ENCODE results near the gene SLC49A3. TPM values are rescaled to one million over a fixed set of nuclear protein-coding genes. Genes with fewer than 3 reads are reported as not detected.
A peak's percentile ranks its signal among the peaks of the same experiment; 100 is the strongest.

Gene SLC49A3
- total RNA-seq, 1 donor from 2014 or later, result 0.53 TPM

DNA sequence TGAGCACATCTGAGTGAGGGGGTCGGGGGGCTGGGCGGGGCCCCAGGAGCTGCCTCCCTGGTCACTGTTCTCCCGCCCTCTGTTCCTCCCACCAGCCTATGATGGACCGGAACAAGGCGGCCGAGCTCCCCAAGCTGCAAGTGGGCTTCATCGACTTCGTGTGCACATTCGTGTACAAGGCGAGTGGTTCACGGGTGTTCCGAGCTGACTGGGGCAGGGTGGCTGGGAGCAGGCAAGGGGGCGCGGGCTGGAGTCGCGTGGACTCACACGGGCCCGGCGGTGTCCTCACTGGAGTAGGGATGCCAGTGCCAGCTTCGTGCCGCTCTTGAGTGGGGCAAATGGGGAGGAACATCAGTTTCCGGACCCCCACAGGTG is 22.5 kb downstream of the SLC49A3 start:
- no peak for FAIRE-seq
- DNase-seq (ENCODE audit: low read depth), result no peak
- TF ChIP-seq, protein P1, sequence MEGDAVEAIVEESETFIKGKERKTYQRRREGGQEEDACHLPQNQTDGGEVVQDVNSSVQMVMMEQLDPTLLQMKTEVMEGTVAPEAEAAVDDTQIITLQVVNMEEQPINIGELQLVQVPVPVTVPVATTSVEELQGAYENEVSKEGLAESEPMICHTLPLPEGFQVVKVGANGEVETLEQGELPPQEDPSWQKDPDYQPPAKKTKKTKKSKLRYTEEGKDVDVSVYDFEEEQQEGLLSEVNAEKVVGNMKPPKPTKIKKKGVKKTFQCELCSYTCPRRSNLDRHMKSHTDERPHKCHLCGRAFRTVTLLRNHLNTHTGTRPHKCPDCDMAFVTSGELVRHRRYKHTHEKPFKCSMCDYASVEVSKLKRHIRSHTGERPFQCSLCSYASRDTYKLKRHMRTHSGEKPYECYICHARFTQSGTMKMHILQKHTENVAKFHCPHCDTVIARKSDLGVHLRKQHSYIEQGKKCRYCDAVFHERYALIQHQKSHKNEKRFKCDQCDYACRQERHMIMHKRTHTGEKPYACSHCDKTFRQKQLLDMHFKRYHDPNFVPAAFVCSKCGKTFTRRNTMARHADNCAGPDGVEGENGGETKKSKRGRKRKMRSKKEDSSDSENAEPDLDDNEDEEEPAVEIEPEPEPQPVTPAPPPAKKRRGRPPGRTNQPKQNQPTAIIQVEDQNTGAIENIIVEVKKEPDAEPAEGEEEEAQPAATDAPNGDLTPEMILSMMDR (IDR thresholded peaks at IDR 0.05; ENCODE audit: insufficient read depth, low read length, severe bottlenecking), result no peak
- Histone ChIP-seq H3K36me3 (ENCODE audit: control insufficient read depth, insufficient read depth, low read length) (peaks cover 4% of the 10 kb centered on the region), H3K27me3 (ENCODE audit: control insufficient read depth, insufficient read depth, low read length) (peaks cover 3% of the 10 kb centered on the region), H3K4me3 (ENCODE audit: low read depth, low read length) (no peak overlapping the region)

DNA sequence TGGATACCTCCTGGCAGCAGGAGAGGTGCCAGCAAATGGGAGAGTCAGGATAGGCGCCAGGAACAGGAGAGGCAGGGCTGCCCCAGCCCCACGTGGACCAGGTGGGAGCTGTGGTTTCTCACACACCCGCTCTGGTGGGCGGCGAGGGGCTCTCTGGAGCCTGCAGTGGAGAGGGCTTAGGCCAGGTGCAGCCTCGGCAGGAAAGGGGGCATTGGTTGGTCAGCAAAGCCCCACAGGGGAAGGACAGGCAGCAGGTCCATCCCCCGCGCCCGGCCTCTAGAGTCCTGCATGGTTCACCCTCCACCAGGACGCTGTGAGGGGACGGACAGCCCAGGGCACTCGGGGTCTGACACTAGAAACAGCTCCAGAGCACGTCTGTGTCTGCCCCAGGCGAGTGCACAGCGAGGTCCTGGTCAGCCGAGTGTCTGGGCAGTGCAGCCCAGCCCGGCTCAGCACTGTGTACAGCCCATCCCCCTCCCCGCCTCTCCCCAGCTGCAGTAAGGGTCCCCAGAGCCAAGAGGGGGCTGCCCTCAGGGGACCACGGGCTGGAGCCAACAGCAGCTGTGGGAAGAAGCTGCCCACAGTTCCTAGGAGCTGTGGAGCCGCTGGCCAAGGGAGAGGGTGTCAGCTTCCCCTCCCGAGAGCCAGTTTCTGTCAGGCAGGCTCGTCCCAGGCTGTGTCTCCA is 23.1 kb downstream of the SLC49A3 start:
- Histone ChIP-seq H3K27me3 (ENCODE audit: control insufficient read depth, insufficient read depth, low read length) (peaks cover 3% of the 10 kb centered on the region), H3K36me3 (ENCODE audit: control insufficient read depth, insufficient read depth, low read length) (peaks cover under 1% of the 10 kb centered on the region), H3K4me3 (ENCODE audit: low read depth, low read length) (no peak overlapping the region)
- TF ChIP-seq, protein P1 (IDR thresholded peaks at IDR 0.05; ENCODE audit: insufficient read depth, low read length, severe bottlenecking), result no peak
- DNase-seq (ENCODE audit: low read depth) (no peak), FAIRE-seq (no peak)

DNA sequence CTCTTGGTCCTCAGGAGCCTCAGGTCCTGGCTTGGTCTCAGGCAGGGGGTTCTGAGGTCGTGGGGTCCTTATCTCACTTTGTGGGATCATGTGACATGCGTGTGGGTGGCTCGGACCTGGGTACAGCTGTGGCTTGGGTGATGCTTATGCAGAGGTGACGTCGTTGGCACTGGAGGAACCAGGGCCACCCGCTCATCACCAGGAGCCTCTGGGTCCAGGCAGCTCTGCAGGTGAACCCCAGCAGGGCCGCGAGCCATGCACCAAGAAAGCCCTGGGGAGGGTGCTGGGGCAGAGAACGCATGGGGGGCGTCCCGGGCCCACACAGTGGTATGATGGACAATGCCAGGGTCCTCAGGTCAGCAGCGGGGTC is 23.6 kb downstream of the SLC49A3 start:
- peaks cover 3% of the 10 kb centered on the region for H3K27me3 ChIP-seq (ENCODE audit: control insufficient read depth, insufficient read depth, low read length)
- TF ChIP-seq, protein P1 (IDR thresholded peaks at IDR 0.05; ENCODE audit: insufficient read depth, low read length, severe bottlenecking), result no peak
- DNase-seq (ENCODE audit: low read depth), result no peak
- no peak overlapping the region for H3K4me3 ChIP-seq (ENCODE audit: low read depth, low read length)
- FAIRE-seq, result no peak
- no peaks in the 10 kb centered on the region for H3K36me3 ChIP-seq (ENCODE audit: control insufficient read depth, insufficient read depth, low read length)

DNA sequence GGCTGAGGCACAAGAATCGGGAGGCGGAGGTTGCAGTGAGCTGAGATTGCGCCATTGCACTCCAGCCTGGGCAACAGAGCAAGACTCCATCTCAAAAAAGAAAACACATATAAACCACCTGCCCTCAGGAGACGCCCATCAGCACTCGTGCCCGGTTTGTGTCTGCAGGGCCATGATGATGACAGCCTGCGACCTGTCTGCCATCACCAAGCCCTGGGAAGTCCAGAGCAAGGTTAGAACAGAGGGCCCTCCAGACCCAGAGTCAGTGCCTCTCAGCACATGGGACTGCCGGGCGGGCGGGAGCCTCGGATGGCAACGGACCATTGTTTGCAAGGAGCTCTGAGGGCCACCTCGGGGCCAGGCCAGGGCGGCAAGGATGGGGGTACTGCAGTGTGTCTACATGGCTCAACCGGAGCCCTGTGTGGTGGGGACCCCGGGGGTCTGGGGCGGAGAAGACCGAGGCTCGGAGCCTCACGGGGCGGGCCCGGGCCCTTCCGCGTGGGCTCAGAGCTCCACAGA is 24.2 kb downstream of the SLC49A3 start:
- no peak for FAIRE-seq
- TF ChIP-seq, protein P1 (IDR thresholded peaks at IDR 0.05; ENCODE audit: insufficient read depth, low read length, severe bottlenecking), result no peak
- DNase-seq (ENCODE audit: low read depth), result no peak

DNA sequence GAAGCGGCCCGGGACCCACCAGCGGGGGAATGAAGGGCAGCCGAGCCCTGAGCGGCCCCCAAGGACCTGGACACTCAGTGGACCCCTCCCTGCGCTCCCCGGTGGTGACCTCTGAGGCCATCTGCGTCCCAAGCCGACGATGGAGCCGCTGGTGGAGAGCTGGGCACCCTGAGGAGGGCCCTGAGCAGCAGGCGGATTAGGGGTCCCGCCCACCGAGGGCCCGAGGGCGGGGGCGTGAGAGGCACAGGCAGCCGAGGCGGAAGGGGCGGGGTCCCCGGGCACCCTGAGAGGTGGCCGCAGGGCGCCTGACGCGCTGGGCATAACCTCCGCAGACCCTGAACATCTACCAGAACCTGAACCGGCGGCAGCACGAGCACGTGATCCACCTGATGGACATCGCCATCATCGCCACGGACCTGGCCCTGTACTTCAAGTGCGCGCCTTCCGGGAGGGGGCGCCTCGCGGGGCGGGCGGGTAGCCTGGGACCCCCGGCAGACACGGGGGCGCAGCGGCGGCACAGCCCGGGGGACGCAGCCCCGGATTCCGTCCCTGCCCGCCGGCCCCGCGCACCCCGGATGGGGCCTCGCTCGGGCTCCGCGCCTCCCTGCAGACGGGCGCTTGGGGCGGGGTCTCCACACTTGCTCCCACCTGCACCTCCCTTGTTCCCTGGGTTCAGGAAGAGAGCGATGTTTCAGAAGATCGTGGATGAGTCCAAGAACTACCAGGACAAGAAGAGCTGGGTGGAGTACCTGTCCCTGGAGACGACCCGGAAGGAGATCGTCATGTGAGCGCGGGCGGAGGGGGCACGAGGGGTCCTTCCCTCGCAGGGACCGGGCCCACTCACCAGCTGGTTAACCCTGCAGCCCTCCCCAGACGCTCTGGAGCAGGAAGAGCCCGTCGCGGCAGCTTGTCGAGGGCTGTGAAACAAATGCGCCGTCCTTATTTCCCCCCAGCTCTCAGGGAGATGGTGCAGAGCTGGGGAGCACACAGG is 25.2 kb downstream of the SLC49A3 start:
- H3K27me3 ChIP-seq (ENCODE audit: control insufficient read depth, insufficient read depth, low read length), result peaks cover 3% of the 10 kb centered on the region
- FAIRE-seq (no peak), DNase-seq (ENCODE audit: low read depth) (no peak)

More for the DNA sequence above, 24.2 kb downstream of the SLC49A3 start:
- Histone ChIP-seq H3K36me3 (ENCODE audit: control insufficient read depth, insufficient read depth, low read length) (no peaks in the 10 kb centered on the region), H3K4me3 (ENCODE audit: low read depth, low read length) (no peak overlapping the region), H3K27me3 (ENCODE audit: control insufficient read depth, insufficient read depth, low read length) (peaks cover 3% of the 10 kb centered on the region)

More for the DNA sequence above, 25.2 kb downstream of the SLC49A3 start:
- Histone ChIP-seq H3K4me3 (ENCODE audit: low read depth, low read length) (peak overlapping the region; percentile 26), H3K36me3 (ENCODE audit: control insufficient read depth, insufficient read depth, low read length) (no peaks in the 10 kb centered on the region)
- TF ChIP-seq, protein P1 (IDR thresholded peaks at IDR 0.05; ENCODE audit: insufficient read depth, low read length, severe bottlenecking), result no peak
